GM23248 (cell line): ENCODE data around the gene SLAMF8. TPM values are rescaled to one million over a fixed set of nuclear protein-coding genes. Genes with fewer than 3 reads are reported as not detected.

Experiments
- DNase-seq: peaks from one replicate; pipeline ENCODE4 v3.0.0-alpha.2; 2015
- H2AFZ ChIP-seq: fragments of 200-600 bp; sonication (generic); 2 replicates; pipeline ENCODE4 v1.6.1; 2016; ENCODE audit warnings: antibody characterized with exemption
- H3F3A ChIP-seq: fragments of 200-600 bp; sonication (generic); 2 replicates; pipeline ENCODE4 v1.6.1; 2016; ENCODE audit warnings: mild to moderate bottlenecking, antibody characterized with exemption, mixed run types; ENCODE audit not compliant: insufficient read depth
- H3K27ac ChIP-seq: fragments of 200-600 bp; sonication (generic); 2 replicates; pipeline ENCODE4 v1.5.1; 2016; ENCODE audit warnings: mild to moderate bottlenecking
- H3K27me3 ChIP-seq: fragments of 200-600 bp; sonication (generic); replicated peaks from 2 replicates; pipeline ENCODE4 v1.6.1; 2016; ENCODE audit warnings: mild to moderate bottlenecking; ENCODE audit not compliant: insufficient read depth
- H3K36me3 ChIP-seq: fragments of 200-600 bp; sonication (generic); 2 replicates; pipeline ENCODE4 v1.6.1; 2016; ENCODE audit warnings: low read depth, mild to moderate bottlenecking
- H3K4me1 ChIP-seq: fragments of 200-600 bp; sonication (generic); 2 replicates; pipeline ENCODE4 v1.6.1; 2016; ENCODE audit warnings: mild to moderate bottlenecking; ENCODE audit not compliant: insufficient read depth
- H3K4me2 ChIP-seq: fragments of 200-600 bp; sonication (generic); one replicate; pipeline ENCODE4 v1.6.1; 2016; ENCODE audit warnings: mild to moderate bottlenecking; ENCODE audit not compliant: unreplicated experiment
- H3K4me3 ChIP-seq: fragments of 200-600 bp; sonication (generic); 2 replicates; pipeline ENCODE4 v1.5.1; 2016; ENCODE audit warnings: mild to moderate bottlenecking
- H3K79me2 ChIP-seq: fragments of 200-600 bp; sonication (generic); 2 replicates; pipeline ENCODE4 v1.6.1; 2016; ENCODE audit warnings: mild to moderate bottlenecking; ENCODE audit not compliant: insufficient read depth
- H3K9ac ChIP-seq: fragments of 200-600 bp; sonication (generic); 2 replicates; pipeline ENCODE4 v1.6.1; 2016; ENCODE audit warnings: mild to moderate bottlenecking
- H3K9me2 ChIP-seq: fragments of 200-600 bp; sonication (generic); 2 replicates; pipeline ENCODE4 v1.6.1; 2016; ENCODE audit warnings: mixed run types, mild to moderate bottlenecking, moderate library complexity; ENCODE audit not compliant: insufficient read depth
- H3K9me3 ChIP-seq: fragments of 200-600 bp; sonication (generic); one replicate; pipeline ENCODE4 v1.6.1; 2017; ENCODE audit warnings: low read depth
- H4K20me1 ChIP-seq: fragments of 200-600 bp; sonication (generic); 2 replicates; pipeline ENCODE4 v1.6.0; 2016; ENCODE audit not compliant: insufficient read depth
- EZH2 ChIP-seq: fragments of 200-600 bp; sonication (generic); IDR thresholded peaks from 2 replicates; pipeline ENCODE4 v1.6.1; 2018; ENCODE audit warnings: antibody characterized with exemption, mild to moderate bottlenecking; ENCODE audit not compliant: insufficient read depth, poor library complexity, severe bottlenecking
- EZH2phosphoT487 ChIP-seq: fragments of 200-600 bp; sonication (generic); IDR thresholded peaks from 2 replicates; pipeline ENCODE4 v1.6.1; 2018; ENCODE audit warnings: antibody characterized with exemption, moderate library complexity, mild to moderate bottlenecking, low read depth; ENCODE audit not compliant: insufficient read depth
- whole genome bisulfite sequencing, 2 experiments: methylation state at CpG; one replicate each; pipeline ENCODE4 v1.1.6; 2015 to 2017; ENCODE audit warnings: low lambda C conversion rate in 2 of 2, low coverage in 1 of 2; ENCODE audit errors: missing lambda C conversion rate in 2 of 2; 5-methylcytosine and 5-hydroxymethylcytosine counted together
- in situ Hi-C: fragments of 300-500 bp; cut with MboI; formaldehyde crosslinking; loops from 2 replicates; pipeline ENCODE4 v1.15.0; 2020
- polyA plus RNA-seq: library from polyadenylated mRNA; unstranded; fragments of >200 nt; fragmentation: Nextera tagmentation; extraction: Ambion mirVana; gene quantifications from 2 replicates; pipeline ENCODE4 v1.2.1, GENCODE V29; 2016
- total RNA-seq: library from RNA; depleted of rRNA; stranded (reverse); fragments of >200 nt; shearing (Covaris generic); gene quantifications from 2 replicates; pipeline ENCODE4 v1.2.3, GENCODE V29; 2014

The SLAMF8 gene
- total and polyA plus RNA-seq, 2 experiments from 2014 or later = not detected

- in situ Hi-C loops = no loop called here
- Histone ChIP-seq H3K4me1 (peaks cover 17% of the 10 kb centered on the region), H4K20me1 (no peaks in the 10 kb centered on the region), H3K36me3 (no peaks in the 10 kb centered on the region), H3K4me2 (peak overlapping the region; percentile 77), H3K9me3 (no peaks in the 10 kb centered on the region), H3K4me3 (no peak overlapping the region), H3K27me3 (no peaks in the 10 kb centered on the region), H3K9ac (no peak overlapping the region), H2AFZ (no peak overlapping the region; the same call in 1 of the 2 replicates), H3K9me2 (no peaks in the 10 kb centered on the region), H3K79me2 (no peaks in the 10 kb centered on the region), H3F3A (peaks cover 10% of the 10 kb centered on the region), H3K27ac (no peak overlapping the region)
- DNase-seq = no peak
- WGBS, 2 experiments = 97 to 98% methylated on average over 12 of the region's 12 CpGs
- no peak for TF ChIP-seq EZH2phosphoT487
- no peak for TF ChIP-seq EZH2
Observed at GRCh38 chr1:159781992-159782391, 44.7 kb upstream of the SLAMF8 start.

GRCh38 chr1:159783724-159784123, 42.9 kb upstream of the SLAMF8 start:
- H3F3A ChIP-seq = peaks cover 10% of the 10 kb centered on the region
- H3K4me1 ChIP-seq = peaks cover 17% of the 10 kb centered on the region
- no peaks in the 10 kb centered on the region for H3K36me3 ChIP-seq
- no peak overlapping the region for H2AFZ ChIP-seq
- no peaks in the 10 kb centered on the region for H3K27me3 ChIP-seq
- no peaks in the 10 kb centered on the region for H3K9me3 ChIP-seq
- no peak overlapping the region for H3K27ac ChIP-seq
- no peaks in the 10 kb centered on the region for H3K79me2 ChIP-seq
- 31 to 64% methylated on average over 1 of the region's 1 CpG for WGBS, 2 experiments
- H3K9me2 ChIP-seq = no peaks in the 10 kb centered on the region
- H3K9ac ChIP-seq = no peak overlapping the region
- H4K20me1 ChIP-seq = no peaks in the 10 kb centered on the region
- H3K4me3 ChIP-seq = no peak overlapping the region
- H3K4me2 ChIP-seq = no peak overlapping the region
- no peak for DNase-seq
- TF ChIP-seq EZH2phosphoT487 (no peak), EZH2 (no peak)
- in situ Hi-C loops = no loop called here

- H3K9ac ChIP-seq = no peak overlapping the region
- no peaks in the 10 kb centered on the region for H4K20me1 ChIP-seq
- DNase-seq = no peak
- no peaks in the 10 kb centered on the region for H3K27me3 ChIP-seq
- TF ChIP-seq EZH2 (no peak), EZH2phosphoT487 (no peak)
- in situ Hi-C loops = no loop called here
- no peak overlapping the region for H3K4me2 ChIP-seq
- H3K4me3 ChIP-seq = no peak overlapping the region
- no peak overlapping the region for H3K27ac ChIP-seq
- H3K9me2 ChIP-seq = no peaks in the 10 kb centered on the region
- H3K36me3 ChIP-seq = no peaks in the 10 kb centered on the region
- H3F3A ChIP-seq = no peaks in the 10 kb centered on the region
- no peaks in the 10 kb centered on the region for H3K79me2 ChIP-seq
- H3K4me1 ChIP-seq = peaks cover 3% of the 10 kb centered on the region; the same call in 1 of the 2 replicates
- 32 to 34% methylated on average over 3 of the region's 3 CpGs for WGBS, 2 experiments
- no peaks in the 10 kb centered on the region for H3K9me3 ChIP-seq
- H2AFZ ChIP-seq = no peak overlapping the region
Observed at GRCh38 chr1:159786465-159786864, 40.2 kb upstream of the SLAMF8 start.

GRCh38 chr1:159786966-159787365, 39.7 kb upstream of the SLAMF8 start:
- 35 to 42% methylated on average over 3 of the region's 3 CpGs for WGBS, 2 experiments
- H3K9ac ChIP-seq = no peak overlapping the region
- H2AFZ ChIP-seq = no peak overlapping the region
- H3K9me3 ChIP-seq = no peaks in the 10 kb centered on the region
- no peaks in the 10 kb centered on the region for H3K27me3 ChIP-seq
- H3K36me3 ChIP-seq = no peaks in the 10 kb centered on the region
- H3K79me2 ChIP-seq = no peaks in the 10 kb centered on the region
- H3K4me2 ChIP-seq = no peak overlapping the region
- no peaks in the 10 kb centered on the region for H3F3A ChIP-seq
- no peak overlapping the region for H3K4me3 ChIP-seq
- H3K9me2 ChIP-seq = no peaks in the 10 kb centered on the region
- no peak overlapping the region for H3K27ac ChIP-seq
- TF ChIP-seq EZH2phosphoT487 = no peak
- peak; percentile 41 for DNase-seq
- H3K4me1 ChIP-seq = peaks cover 3% of the 10 kb centered on the region; the same call in 1 of the 2 replicates
- no peaks in the 10 kb centered on the region for H4K20me1 ChIP-seq
- in situ Hi-C loops = no loop called here
